Measurements from ENCODE around the gene HOXC12.

Gene HOXC12

GRCh38 chr12:53973236-53974042 is 18.7 kb downstream of the HOXC12 start:
- no peak for DNase-seq

DNA sequence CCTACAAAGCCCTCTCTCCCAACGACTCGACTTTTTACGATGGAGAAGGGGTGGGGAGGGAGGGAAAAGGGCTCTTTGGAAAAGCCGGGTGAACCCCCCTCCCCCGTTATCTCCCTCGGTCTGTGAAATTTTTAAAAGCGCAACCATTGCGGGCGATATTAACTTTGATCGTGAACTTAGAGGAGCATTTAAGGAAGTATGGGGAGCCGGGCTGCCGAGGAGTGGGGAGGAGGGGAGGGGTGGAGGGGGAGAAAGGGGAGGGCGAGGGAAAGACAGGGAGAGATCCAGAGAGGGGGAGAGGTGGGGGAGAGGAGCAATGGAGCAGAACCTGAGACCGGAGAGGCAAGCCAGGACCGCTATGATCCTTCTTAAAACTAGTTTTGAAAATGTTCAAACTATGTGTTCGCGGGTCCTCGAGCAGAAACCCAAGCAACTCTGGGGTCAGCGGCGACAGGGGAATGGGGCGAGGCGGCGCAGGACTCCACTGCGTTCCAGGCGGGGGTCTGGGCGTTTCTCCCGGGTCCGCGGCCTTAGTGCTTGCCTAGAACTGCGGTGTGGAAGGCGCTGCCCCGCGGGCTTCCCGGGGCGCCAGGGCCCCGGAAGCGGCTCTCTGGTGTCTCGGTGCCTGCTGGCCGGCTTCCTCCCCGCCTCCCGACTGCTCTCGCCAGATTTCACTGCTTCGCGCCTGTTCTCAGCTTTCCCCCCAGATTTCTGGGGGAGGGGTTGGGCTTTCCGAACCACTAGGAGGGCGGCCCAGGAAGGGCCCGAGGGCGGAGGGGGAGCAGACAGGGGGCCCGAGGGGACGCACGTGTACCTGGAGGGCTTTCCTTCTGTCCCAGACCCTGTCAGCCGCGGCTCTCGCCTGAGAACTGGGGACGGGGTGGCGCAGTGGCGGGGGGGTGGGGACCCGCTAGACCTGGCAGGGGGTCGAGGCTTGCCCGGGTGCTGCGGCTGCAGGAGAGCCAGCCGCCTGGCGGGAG is 19.7 kb downstream of the HOXC12 start, which contains the start of gene HOTAIR:
Gene HOTAIR (minus strand): TSS at position 871 of the 980 bp plus-strand sequence.
- DNase-seq, result no peak

DNA sequence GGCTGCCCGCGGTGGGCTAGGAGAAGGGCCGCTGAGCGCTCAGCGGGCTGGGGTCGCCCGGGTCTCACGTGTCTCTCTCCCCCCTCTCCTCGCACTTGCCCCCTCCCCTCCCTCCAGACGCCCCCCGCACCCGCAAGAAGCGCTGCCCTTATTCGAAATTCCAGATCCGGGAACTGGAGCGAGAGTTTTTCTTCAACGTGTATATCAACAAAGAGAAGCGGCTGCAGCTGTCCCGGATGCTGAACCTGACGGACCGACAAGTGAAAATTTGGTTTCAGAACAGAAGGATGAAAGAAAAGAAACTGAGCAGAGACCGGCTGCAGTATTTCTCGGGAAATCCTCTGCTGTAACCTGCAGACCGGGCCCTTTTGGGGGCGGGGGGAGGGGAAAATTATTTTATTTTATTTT is 20.4 kb downstream of the HOXC12 start:
- DNase-seq, result no peak

DNA sequence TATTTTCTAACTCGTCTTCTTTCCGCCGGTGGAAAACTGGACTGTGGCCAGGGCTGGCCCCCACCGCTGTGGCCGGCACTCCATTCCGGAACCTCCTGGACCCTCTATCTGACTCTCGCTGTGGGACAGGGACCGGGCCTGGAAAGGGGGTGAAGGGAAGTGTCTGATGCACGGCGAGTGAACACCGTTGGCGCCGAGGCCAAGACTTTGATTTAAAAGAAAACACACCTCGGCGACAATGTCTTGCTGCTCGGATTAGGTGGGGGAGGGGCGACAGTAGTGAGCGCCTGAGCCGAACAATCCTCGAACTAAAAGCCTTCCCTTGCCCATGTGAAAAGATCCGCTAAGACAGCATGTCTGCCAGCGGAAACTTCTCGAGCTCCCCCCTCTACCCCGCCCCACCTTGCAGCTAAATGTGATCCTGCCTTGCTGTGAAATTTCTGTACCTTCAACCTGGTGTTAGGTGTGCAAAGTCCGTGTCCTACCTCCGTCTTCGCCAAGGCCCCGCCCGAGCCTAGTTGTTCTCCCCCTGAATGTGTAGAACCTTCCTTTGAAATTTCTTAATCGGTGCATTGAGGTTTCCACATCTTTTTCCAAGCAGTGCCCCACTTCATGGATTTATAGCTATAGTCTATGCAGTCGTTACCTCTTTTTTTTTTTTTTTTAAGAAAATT is 20.9 kb downstream of the HOXC12 start:
- DNase-seq, result no peak

GRCh38 chr12:53976172-53976822 is 21.6 kb downstream of the HOXC12 start:
- DNase-seq, result no peak

GRCh38 chr12:53976823-53977595 is 22.3 kb downstream of the HOXC12 start:
- no peak for DNase-seq

DNA sequence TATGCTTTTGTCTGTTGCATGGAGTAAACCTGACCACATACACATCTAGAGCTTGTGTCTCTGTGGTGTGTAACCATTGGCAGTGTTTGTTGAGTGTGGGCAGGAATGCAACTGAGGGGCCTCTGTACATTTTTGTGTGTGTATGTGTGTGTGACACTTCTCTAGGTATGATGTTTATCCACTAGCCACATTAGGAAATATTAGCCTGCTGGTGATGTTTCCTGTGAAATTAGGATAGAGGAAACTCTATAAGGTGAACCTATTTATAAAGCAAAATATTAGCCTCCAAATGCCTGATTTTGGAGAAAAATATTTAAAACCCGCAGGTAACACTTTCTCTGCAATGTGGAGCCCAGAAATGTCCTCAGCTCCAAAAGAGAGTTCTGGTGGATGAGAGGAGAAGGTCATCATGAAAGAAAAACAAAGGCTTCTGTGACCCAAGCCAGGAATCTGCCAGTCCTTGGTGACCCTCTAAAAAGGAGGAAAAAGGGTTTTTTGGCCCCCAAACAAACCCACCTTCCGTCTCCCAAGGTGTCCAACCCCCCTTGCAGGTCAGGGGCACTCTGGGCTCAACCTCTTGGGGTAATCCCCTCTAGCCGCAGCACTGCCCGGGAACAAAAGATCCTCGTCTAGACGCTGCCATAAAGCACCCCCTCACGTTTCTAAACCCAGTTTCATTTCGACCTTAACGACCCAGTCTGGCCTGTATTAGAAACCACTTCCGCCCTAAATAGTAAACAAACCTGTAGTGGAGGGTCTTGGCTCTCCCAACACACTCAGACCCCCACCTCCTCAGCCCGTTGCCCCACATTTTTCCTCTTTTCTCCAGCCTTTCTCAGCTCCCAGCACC is 23.1 kb downstream of the HOXC12 start:
- no peak for DNase-seq

GRCh38 chr12:53978477-53979356 is 24.0 kb downstream of the HOXC12 start:
- no peak for DNase-seq

GRCh38 chr12:53980104-53980801 is 25.6 kb downstream of the HOXC12 start:
- DNase-seq, result no peak

DNA sequence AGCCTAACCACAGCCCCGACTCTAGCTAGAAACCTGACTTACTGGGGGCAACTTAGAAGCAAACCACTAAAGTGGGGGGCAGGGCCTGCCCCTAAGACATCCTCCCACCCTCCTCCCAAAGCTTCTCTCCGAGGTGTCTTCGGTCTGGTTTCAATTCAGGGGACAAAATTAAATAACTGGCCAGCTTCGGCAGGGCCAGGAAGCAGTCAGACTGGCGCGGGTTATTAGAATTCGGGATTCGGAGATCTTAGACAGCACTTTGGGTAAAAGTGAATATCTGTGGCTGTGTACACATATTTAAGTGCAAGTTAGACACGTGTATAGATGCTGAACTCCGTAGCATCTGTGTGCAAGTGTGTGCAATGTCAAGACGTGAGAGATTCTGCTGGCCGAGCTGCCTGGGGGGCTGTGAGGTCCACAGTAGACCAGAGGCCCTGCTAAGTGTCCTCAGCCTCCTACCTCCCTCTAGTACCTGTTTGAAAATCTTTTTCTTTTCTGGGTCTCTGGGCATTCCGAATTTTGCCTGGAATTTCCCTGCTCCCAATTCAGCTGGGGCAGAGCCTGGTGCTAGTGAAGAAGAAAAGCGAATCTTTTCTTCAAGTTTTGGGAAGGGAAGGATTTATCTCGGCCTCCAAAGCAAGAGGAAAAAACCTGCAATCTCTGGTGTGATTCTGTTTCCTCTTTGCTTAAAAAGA is 26.2 kb downstream of the HOXC12 start:
- no peak for DNase-seq

- no peak for DNase-seq
Observed at GRCh38 chr12:53981634-53982565, 27.2 kb downstream of the HOXC12 start.

DNA sequence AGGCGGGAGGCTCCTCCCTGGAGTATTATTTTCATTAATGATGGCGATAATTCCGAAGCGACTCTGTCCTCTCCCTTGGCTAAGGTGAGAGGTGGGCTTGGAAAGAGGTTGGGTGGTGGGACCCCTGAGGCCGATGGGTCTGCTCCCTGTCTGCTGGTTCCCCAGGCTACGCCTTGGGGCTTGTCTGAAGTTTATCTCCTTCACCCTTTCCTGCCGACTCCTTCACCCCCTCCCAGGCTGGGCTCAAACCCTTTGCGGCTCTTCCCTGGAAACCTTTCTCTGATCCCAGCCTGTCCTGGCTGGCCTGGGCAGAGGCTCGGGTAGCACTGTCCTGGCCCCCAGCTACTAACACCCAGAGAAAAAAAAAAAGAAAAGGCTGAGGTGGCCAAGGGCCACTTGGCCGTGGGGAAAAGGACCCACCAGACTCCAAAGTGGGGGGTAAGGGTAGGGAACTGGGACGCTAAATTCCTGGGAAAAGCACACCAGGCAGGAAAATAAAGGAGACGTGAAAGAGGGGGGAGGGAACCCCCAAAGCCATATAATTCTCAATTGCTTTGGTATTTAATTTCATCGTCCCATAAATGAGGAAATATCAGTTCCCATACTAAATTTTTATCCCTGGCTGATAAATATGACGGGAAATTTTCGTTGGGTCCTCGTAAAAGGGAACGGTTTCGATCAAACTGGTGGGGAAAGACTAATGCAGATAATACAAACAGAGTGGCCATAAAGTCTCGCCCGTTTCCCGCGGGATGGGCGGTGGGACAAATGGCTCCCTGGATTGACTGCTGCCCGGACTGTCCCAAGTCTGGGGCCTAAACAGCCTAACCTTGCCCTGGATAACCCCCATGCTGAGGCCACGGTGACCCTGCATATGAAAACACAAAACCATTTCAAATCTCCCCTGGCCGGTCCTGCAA is 28.2 kb downstream of the HOXC12 start:
- DNase-seq, result no peak

DNA sequence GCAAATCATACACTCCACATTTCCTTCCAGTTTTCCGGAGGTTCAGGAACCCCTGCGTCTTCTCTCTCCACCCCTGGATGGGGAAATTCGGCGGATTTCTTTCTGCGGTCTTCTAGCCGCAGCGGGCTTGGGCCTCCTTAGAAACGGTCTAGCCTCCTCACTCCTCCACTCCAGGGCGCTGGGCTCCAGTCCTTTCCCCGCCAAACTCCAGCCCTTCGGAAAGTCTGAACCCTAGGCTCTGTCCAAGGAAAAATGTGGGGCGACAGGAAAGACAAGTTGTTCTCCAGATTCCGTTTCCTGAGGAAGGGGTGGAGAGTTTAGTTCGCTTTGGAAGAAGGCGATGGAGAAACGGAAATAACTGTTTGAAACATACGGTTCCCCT is 28.9 kb downstream of the HOXC12 start:
- no peak for DNase-seq

DNA sequence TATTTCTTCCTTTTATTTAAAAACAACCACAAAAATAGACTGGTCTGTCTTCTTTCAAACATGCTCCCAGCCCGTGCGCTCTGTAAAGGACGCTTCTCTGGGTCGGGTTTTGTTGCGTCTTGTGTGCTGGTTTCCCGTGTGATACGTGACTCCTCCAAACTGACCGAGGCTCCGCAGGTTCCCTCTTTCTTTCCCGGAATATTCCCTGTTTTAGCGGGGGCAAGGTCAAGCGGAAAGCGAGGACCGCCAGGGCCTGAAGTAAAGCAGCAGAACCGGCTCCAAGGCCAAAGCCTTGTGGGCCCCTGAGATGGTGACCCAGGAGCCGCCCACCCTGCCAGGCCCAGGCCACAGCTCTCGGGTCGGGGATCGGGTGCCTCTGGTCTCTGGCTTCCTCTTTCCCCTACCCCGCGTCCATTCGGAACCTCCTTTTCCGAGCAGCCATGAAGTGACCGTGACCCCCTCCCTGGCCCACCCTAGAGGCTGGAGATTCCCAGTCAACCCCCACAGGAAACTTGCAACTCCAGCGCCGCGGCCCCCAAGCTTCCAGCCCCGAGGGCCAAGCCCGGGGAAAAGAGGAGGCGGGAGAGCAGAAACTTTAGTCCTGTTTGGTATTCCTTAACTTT is 29.4 kb downstream of the HOXC12 start:
- no peak for DNase-seq

GRCh38 chr12:53984901-53985691 is 30.4 kb downstream of the HOXC12 start, which contains the start of gene HOXC10:
TSS of gene HOXC10 (plus strand) at chr12:53985146. CDS start at chr12:53985260, 114 bp downstream.
- peak; percentile 79 for DNase-seq
